ENCODE data around the gene ROPN1L. TPM values are rescaled to one million over a fixed set of nuclear protein-coding genes. Genes with fewer than 3 reads are reported as not detected.

ROPN1L gene
- total and polyA plus RNA-seq, 10 of the 15 experiments (the other 5 are each of a cell fraction or from before 2014, with no cell fraction given) = 0.07 to 0.38 (median 0.22) TPM; not detected in 6

GRCh38 chr5:10427201-10427600, 14.5 kb upstream of the ROPN1L start (continued):
- no peak for TF ChIP-seq E4F1 (IDR thresholded peaks at IDR 0.05; ENCODE audit: borderline replicate concordance, partially characterized antibody)
- no peak for TF ChIP-seq EED (IDR thresholded peaks at IDR 0.05; ENCODE audit: low read depth)
- TF ChIP-seq NFIC (IDR thresholded peaks at IDR 0.05; ENCODE audit: low read depth, low read length) = no peak
- no peak for TF ChIP-seq RBBP5 (conservative IDR thresholded peaks at IDR 0.05)
- TF ChIP-seq, protein P1, sequence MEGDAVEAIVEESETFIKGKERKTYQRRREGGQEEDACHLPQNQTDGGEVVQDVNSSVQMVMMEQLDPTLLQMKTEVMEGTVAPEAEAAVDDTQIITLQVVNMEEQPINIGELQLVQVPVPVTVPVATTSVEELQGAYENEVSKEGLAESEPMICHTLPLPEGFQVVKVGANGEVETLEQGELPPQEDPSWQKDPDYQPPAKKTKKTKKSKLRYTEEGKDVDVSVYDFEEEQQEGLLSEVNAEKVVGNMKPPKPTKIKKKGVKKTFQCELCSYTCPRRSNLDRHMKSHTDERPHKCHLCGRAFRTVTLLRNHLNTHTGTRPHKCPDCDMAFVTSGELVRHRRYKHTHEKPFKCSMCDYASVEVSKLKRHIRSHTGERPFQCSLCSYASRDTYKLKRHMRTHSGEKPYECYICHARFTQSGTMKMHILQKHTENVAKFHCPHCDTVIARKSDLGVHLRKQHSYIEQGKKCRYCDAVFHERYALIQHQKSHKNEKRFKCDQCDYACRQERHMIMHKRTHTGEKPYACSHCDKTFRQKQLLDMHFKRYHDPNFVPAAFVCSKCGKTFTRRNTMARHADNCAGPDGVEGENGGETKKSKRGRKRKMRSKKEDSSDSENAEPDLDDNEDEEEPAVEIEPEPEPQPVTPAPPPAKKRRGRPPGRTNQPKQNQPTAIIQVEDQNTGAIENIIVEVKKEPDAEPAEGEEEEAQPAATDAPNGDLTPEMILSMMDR (IDR thresholded peaks at IDR 0.05 in 2 of 3, conservative IDR thresholded peaks at IDR 0.05 in 1 of 3; ENCODE audit: control insufficient read depth in 2 of 3, extremely low read depth in 1 of 3, insufficient read depth in 1 of 3, low read depth in 3 of 3, low read length in 3 of 3) = no peak

- Histone ChIP-seq H3K4me2 (ENCODE audit: control insufficient read depth, insufficient read depth) (no peak overlapping the region), H3K27me3 (replicated peaks in 1 of 2; ENCODE audit: control insufficient read depth in 2 of 2, insufficient read depth in 2 of 2, low read length in 1 of 2) (no peaks in the 10 kb centered on the region), H3K79me2 (ENCODE audit: control insufficient read depth, insufficient read depth, low read length) (no peaks in the 10 kb centered on the region), H3K9ac (ENCODE audit: control insufficient read depth, insufficient read depth, low read length) (no peak overlapping the region), H3K4me1 (ENCODE audit: control insufficient read depth, insufficient read depth, low read length) (no peaks in the 10 kb centered on the region), H4K20me1 (ENCODE audit: control insufficient read depth, insufficient read depth) (no peaks in the 10 kb centered on the region), H3K27ac (ENCODE audit: control insufficient read depth, insufficient read depth) (no peak overlapping the region), H3K36me3 (ENCODE audit: control insufficient read depth in 2 of 2, insufficient read depth in 2 of 2, low read length in 1 of 2) (peaks cover 8 to 17% of the 10 kb centered on the region in 2 experiments), H2AFZ (ENCODE audit: control insufficient read depth, low read depth, low read length) (no peak overlapping the region), H3K9me3 (replicated peaks; ENCODE audit: control insufficient read depth, insufficient read depth, low read length) (no peaks in the 10 kb centered on the region), H3K4me3 (no peak overlapping the region)
- TF ChIP-seq TCF3 (IDR thresholded peaks at IDR 0.05; ENCODE audit: borderline replicate concordance, insufficient read depth, low read depth, low read length) = no peak
- no peak for TF ChIP-seq PAX8 (IDR thresholded peaks at IDR 0.05)
- no peak for TF ChIP-seq BACH1 (IDR thresholded peaks at IDR 0.05; ENCODE audit: borderline replicate concordance)
- ChIA-PET CTCF (interaction anchor here (1.1 kb wide), 1 partner anchor 9 kb away, joined by 3 read pairs; no protein-coding TSS in a partner anchor), POLR2A (no interaction called here), RAD21 (ENCODE audit: unreplicated experiment) (interaction anchor here (1.4 kb wide), 1 partner anchor 10 kb away, joined by 3 read pairs; no protein-coding TSS in a partner anchor), SMC1A (ENCODE audit: uncharacterized antibody, unreplicated experiment) (interaction anchor here (1.0 kb wide), 1 partner anchor 15 kb away, joined by 3 read pairs; no protein-coding TSS in a partner anchor)
- no TSS peak for BruUV-seq (replicated peaks)
- in situ Hi-C loops (cut with MboI) = no loop called here
- FAIRE-seq = no peak
- WGBS (ENCODE audit: insufficient coverage, insufficient replicate concordance, low lambda C conversion rate, missing lambda C conversion rate) = no CpG with 5 or more reads among the region's 2 CpGs
- no peak for ATAC-seq
- intact Hi-C loops (cut with micrococcal nuclease; ENCODE audit: unreplicated experiment) = no loop called here
- DNase-seq (ENCODE audit: low read depth, low spot score) = no peak
Measured at GRCh38 chr5:10427978-10428377, 13.7 kb upstream of the ROPN1L start.

Data from GM12878 (cell line).